GM19240 (cell line): Measurements from ENCODE around the gene C2orf78.

Experiments used
- DNase-seq: peaks from one replicate; pipeline ENCODE4 v3.0.0; 2011; ENCODE audit warnings: low spot score; ENCODE audit not compliant: insufficient read length

C2orf78 gene

GRCh38 chr2:73837847-73838585 is 54.0 kb downstream of the C2orf78 start:
- DNase-seq: no peak

DNA sequence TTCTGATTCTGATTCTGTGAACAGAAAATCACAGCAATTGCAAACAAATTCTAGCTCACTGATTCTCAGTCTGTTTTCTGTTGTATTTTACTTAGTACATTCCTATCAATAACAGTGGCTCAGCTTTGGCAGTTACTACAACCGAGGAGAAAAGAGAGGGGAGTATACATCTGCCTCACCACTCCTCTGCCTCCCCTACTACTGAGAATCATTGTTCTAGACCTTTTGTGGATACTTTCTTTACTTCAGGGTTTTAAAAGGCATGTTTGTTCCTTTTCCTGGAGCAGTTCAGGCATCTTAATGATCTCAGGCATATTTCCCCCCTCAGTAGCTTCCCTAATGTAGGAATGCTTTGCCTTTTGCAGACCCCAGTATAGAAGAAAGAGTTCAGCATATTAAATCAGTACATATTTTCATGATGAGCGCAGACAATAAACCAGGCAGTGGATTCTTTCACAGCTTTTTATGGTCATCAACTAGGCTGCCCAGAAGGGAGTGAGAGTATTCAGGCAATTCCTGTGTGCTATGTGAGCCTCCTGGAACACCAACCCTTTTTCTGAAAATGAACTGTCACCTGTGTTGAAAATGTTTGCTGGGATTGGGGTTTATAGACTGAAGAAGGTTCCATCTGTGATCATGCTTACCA is 55.0 kb downstream of the C2orf78 start:
- no peak for DNase-seq

- DNase-seq: no peak
Observed at GRCh38 chr2:73839653-73840411, 55.8 kb downstream of the C2orf78 start.

GRCh38 chr2:73841912-73842738 is 58.1 kb downstream of the C2orf78 start:
- no peak for DNase-seq

- DNase-seq: no peak
Observed at GRCh38 chr2:73842739-73843019, 58.7 kb downstream of the C2orf78 start.

- DNase-seq: no peak
Observed at GRCh38 chr2:73844087-73844486, 60.1 kb downstream of the C2orf78 start.

DNA sequence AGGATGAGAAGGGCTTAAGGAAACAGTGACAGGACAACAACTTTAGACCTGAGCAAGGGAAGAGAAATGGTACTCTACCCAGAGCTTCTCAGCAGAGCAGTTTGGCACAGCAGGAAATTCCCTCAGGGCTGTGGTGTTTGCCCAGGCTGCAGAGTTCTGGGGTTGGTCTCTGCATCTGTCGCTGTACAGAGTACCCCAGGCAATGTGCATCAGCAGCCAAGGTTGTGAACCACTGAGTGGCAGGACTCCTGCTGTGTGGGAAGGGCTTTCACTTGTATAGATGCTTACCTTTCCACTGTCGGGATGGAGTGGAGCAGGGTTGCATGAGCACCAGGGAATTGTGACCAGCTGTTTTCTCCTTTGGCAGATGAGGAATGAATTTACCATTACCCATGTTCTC is 66.0 kb downstream of the C2orf78 start:
- DNase-seq: no peak

DNA sequence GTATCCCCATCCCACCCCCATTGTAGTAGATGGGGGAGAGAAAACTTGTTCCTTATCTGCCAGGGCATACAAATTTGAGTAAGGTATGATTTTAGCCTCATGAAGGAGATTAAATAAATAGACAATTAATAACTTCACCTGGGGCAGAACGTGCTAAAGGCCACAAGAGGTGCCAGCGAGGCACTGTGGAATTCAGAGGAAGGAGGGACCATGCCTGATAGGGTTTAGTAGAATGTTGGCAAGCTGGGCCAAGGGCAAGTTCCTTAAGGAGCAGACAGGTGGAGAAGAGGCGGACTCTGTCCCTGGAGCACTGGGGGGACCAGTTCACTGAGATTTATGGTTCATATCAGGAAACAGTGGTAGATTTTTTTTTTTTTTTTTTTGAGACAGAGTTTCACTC is 67.3 kb downstream of the C2orf78 start:
- DNase-seq: no peak

- no peak for DNase-seq
Observed at GRCh38 chr2:73852020-73852419, 68.0 kb downstream of the C2orf78 start.

- DNase-seq: no peak
Observed at GRCh38 chr2:73855526-73855925, 71.5 kb downstream of the C2orf78 start.

DNA sequence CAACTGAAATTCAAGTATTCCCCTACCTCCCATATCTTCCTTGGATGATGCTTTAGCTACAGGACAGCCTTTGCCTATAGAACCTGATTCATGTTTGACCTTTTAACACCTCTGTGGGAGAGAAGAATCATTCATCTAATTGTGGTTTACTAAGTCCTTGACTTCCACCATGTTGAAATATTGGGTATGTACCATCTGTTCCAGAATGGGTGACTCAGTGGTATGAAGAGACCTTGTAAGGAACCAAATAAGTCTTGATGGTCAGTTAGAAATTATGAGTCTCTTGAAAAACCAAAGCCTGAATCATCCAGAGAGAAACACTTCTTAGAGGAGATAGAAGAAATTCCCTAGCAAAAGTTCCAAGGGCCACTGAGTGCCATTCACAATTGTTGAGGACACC is 72.2 kb downstream of the C2orf78 start:
- DNase-seq: no peak

DNA sequence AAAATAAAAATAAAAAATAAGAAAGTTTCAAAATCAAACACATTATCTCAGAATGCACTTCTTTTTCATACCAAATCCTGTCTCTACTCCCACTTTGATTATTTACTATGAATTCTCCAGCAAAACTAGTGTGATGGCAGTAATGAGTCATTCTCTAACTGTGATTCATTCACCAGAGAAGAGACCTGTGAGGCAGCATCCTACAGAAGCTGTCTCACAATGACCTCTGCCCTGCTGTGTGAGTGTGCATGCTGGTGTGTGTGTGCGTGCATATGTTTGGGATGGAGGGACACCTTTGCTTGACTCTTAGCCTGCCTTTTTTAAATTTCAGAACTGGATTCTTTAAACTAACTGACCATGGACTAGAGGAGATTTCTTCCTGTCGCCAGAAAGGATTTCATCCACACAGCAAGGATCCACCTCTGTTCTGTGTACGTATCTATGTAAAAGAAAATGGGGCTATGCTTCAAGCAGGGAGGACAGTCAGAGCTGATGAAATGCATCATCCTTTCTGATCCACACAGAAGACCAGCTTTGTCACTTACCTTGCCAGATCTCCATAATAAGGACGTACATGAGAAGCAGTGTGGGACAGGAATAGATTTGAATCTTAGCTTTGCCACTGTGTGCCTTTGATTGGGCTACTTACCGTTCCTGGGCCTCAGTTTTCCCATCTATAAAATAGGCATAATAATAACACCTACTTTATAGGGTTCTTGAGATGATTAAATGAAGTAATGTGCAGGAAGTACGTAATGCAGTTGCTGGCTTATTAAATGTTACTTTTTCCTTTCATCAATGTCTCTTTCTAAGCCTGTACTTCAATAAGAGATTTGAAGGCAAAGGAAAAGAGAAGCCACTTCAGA is 76.0 kb downstream of the C2orf78 start:
- no peak for DNase-seq

DNA sequence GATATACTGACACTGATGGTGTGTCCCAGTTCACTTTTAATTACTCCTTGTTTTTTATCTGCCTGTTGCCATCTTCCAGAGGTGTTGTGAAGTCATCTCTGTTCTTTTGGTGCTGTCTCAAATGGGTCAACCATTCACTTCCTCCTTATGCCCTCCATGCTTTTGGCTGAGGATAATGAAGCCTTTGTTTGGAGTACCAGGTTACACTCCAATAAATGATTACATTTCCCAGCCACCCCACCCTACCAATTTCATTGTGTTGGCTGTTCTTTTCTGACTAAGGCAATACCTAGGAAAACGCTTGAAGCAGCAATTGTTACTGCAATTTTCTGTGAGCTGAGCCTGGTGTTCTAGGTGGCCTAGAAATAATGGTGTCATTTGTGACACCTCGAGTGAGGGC is 79.0 kb downstream of the C2orf78 start:
- DNase-seq: no peak
